H54 (cell line): ENCODE measurements around the gene CRELD2.
A peak's percentile ranks its signal among the peaks of the same experiment; 100 is the strongest.

Experiments
- DNase-seq: peaks from one replicate; pipeline ENCODE4 v3.0.0; 2011; ENCODE audit warnings: low spot score, mixed read lengths; ENCODE audit not compliant: insufficient read length
- FAIRE-seq: peaks from 3 replicates; lab custom pipeline; 2011; peaks lifted over from hg19 to GRCh38; lab: Jason Lieb, UNC
- POLR2A ChIP-seq: IDR thresholded peaks from 2 replicates; pipeline ENCODE4 v1.6.1; 2011; ENCODE audit warnings: low read depth, mild to moderate bottlenecking, low read length

CRELD2 gene

GRCh38 chr22:49954354-49954753 lies 35.9 kb downstream of the CRELD2 start:
- no peak for FAIRE-seq
- no peak for DNase-seq

DNA sequence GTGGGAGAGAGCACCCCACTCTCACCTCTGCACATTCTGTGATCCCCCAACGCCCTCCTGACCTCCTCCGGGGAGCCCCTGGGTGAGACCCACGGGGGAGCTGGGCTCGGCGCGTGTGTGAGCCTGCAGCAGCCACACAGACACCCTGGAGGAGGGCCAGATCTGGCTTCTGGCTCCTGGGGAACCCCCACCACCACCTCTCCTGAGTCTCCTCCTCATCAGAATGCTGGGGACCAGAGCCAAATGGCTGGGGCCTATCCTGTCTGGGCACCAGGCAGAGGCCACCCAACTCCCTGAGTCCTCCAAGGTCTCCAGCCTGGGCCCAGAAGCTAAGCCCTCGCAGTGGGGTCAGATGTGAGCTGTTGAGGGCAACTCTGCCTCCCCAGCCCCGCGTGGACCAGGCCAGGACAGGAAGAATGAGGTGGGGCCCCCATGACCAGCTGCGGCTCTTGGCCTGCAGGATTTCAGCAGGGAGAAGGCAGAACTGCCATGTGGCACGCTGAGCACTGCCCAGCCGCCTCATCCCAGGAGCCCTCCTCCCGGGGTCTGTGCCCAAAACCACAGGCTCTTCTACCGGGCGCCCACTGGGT lies 36.7 kb downstream of the CRELD2 start:
- DNase-seq (no peak), FAIRE-seq (no peak)
- no peak for TF ChIP-seq POLR2A

More at GRCh38 chr22:49954354-49954753, 35.9 kb downstream of the CRELD2 start:
- TF ChIP-seq POLR2A = no peak

DNA sequence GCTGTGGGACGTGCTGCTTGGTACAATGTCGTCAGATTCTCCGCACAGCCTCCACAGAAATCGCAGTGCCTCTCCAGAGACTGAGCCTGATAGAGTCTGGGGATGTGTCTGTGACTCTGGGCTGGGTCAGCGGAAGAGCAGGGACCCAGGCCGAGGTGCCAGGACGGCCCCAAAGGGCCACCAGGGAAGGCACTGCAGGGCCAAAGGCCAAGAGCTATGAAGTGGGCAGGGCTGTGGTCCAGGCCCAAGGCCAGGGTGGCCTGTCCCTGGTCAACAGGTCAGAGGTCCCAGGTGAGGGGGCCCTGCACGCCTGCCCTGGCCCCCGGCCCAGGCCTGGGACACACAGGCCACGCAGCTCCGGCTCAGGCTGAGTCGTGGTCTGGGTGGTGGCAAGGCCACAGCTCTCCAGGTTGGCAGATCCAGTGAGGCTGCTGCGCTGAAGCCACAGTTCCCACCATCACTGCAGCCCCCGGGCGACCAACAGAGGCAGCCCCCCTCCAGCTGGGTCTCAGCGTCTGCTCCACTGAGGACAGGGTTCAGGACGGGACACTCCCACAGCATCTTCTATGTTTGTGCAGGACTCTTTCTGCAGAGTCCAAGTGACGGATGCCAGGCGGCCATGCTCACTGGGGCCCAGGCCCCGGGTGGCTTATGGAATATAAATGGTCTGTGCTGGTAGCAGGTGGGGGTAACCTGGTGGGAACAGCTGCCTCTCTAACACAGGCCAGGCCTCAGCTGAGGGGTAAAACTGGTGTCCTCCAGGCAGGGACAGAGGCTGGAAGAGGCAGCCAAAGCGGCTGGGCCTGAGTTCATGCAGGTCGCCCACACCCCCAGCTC lies 37.4 kb downstream of the CRELD2 start:
- DNase-seq (no peak), FAIRE-seq (no peak)
- no peak for TF ChIP-seq POLR2A

- DNase-seq (no peak), FAIRE-seq (no peak)
- TF ChIP-seq POLR2A = no peak
Observed at GRCh38 chr22:49956418-49956770, 38.0 kb downstream of the CRELD2 start.

- FAIRE-seq (no peak), DNase-seq (no peak)
- TF ChIP-seq POLR2A = no peak
Observed at GRCh38 chr22:49956914-49957825, 38.7 kb downstream of the CRELD2 start.

- FAIRE-seq (no peak), DNase-seq (no peak)
- no peak for TF ChIP-seq POLR2A
Observed at GRCh38 chr22:49957826-49958365, 39.5 kb downstream of the CRELD2 start.

DNA sequence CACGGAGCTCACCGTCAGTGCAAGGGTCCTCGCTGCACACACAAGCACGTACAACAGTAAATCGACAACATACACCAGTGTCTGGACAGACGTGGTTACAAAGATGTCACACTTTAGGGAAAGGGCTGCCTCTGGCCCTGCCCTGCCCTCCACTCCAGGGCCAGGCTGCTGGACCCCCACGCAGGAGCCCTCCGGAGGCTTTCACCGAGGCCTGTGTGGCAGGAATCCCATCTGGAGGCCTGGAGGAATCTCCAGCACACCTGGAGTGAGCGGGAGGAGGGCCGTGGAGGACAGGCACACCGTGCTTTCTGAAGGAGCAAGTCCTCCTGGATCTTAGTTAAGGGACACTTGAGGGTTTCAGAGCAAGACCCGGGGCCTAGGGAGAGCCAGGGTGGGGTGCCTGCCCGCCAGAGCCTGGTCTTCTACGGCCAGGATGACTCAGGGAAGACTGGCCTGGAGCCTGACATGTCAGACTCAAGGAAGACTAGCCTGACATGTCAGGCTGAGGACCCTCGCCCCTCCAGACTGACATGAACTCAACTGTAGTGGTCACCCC lies 40.0 kb downstream of the CRELD2 start:
- DNase-seq = no peak
- FAIRE-seq = no peak
- TF ChIP-seq POLR2A = no peak

GRCh38 chr22:49958931-49959781 lies 40.7 kb downstream of the CRELD2 start:
- TF ChIP-seq POLR2A = no peak
- no peak for FAIRE-seq

DNA sequence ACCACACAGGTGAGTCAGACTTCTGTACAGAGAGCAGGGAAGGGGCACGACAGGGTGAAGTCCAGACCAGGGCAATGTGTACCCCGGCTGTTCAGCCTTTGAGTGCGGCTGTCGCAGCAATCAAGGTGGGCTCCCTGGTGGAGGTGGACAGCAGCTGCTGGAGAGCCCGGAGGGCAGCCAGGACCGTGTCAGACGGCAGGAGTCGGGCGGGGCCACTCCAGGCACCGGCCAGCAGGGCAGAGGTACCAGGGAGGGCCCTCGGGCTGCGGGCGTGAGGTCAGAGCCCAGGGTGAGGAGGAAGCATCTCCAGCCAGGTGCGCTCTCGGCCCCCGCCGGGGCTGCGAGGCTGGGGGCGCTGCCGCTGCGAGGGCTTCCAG lies 41.3 kb downstream of the CRELD2 start:
- no peak for TF ChIP-seq POLR2A
- DNase-seq (peak; percentile 67), FAIRE-seq (no peak)

More at GRCh38 chr22:49958931-49959781, 40.7 kb downstream of the CRELD2 start:
- DNase-seq = no peak

DNA sequence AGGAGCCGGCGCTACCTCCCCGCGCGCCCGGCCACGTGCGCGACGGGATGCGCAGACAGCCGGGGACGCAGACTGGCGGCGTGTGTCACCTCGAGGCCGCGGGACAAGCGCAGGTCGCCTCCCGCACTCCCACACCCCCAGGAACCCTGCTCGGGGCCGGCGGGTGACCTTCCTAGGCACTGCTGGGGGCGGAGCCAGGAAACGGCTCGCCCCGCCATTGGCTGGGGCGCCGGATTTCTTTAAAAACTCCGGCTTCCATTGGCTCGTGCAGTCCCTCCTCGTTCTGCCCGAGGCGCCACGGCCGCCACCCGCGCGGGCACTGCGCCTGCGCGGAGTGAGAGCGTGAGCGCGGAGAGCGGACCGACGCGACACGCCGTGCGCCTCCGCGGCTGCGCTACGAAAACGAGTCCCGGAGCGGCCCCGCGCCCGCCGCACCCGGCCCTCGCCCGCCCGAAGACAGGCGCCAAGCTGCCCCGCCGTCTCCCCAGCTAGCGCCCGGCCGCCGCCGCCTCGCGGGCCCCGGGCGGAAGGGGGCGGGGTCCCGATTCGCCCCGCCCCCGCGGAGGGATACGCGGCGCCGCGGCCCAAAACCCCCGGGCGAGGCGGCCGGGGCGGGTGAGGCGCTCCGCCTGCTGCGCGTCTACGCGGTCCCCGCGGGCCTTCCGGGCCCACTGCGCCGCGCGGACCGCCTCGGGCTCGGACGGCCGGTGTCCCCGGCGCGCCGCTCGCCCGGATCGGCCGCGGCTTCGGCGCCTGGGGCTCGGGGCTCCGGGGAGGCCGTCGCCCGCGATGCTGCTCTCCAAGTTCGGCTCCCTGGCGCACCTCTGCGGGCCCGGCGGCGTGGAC lies 41.9 kb downstream of the CRELD2 start, which contains the start of gene PIM3:
Gene PIM3 (plus strand): TSS at position 614 of the 846 bp plus-strand sequence. CDS start 176 bp downstream, at position 790.
- FAIRE-seq (no peak), DNase-seq (peak; percentile 97)
- TF ChIP-seq POLR2A = peak; percentile 82

- no peak for DNase-seq
- TF ChIP-seq POLR2A = no peak
- no peak for FAIRE-seq
Observed at GRCh38 chr22:49961005-49961600, 42.7 kb downstream of the CRELD2 start.
